Loucy (cell line): ENCODE data around the gene CDPF1.

ENCODE experiments used
- CTCF ChIP-seq: fragments of 200-600 bp; sonication (generic); conservative IDR thresholded peaks from 2 replicates; pipeline ENCODE4 v1.5.1; 2014; ENCODE audit warnings: mild to moderate bottlenecking, antibody characterized with exemption, low read length
- EZH2phosphoT487 ChIP-seq: fragments of 200-600 bp; IDR thresholded peaks from 2 replicates; pipeline ENCODE4 v1.6.1; 2018; ENCODE audit warnings: antibody characterized with exemption, mild to moderate bottlenecking, moderate library complexity, borderline replicate concordance

GRCh38 chr22:46290843-46291785, 41.0 kb upstream of the CDPF1 start:
- TF ChIP-seq CTCF (no peak), EZH2phosphoT487 (no peak)
